Measurements from ENCODE around the gene ANKRD33B.

ANKRD33B gene

GRCh38 chr5:10703676-10704075 is 139.8 kb downstream of the ANKRD33B start:
- DNase-seq = no peak

GRCh38 chr5:10704949-10705621 is 141.2 kb downstream of the ANKRD33B start:
- no peak for DNase-seq

- DNase-seq = no peak
Measured at GRCh38 chr5:10705747-10706146, 141.9 kb downstream of the ANKRD33B start.

- DNase-seq = no peak
Measured at GRCh38 chr5:10706326-10706725, 142.5 kb downstream of the ANKRD33B start.
